GM19468 (cell line): ENCODE measurements around the gene AKAP8L.
"Not testable (repeated sequence)": the region's sequence is repeated elsewhere in the genome, so short reads cannot be mapped to it uniquely, and the experiment has no call there.

Experiments used
- ATAC-seq: cut with Tn5 transposase; IDR thresholded peaks from one replicate; pipeline ENCODE4 v1.9.1; 2021; ENCODE audit warnings: mild to moderate bottlenecking, moderate library complexity, moderate number of reproducible peaks; ENCODE audit not compliant: unreplicated experiment; ENCODE audit errors: extremely low read depth

Gene AKAP8L

GRCh38 chr19:15421721-15422260, 3.0 kb upstream of the AKAP8L start:
- ATAC-seq = no peak

GRCh38 chr19:15421136-15421695, 2.4 kb upstream of the AKAP8L start:
- no peak for ATAC-seq

- ATAC-seq = no peak
These were observed 731 bp upstream of the AKAP8L start for GRCh38 chr19:15419413-15420025.

GRCh38 chr19:15418231-15418578, 583 bp downstream of the AKAP8L start:
- no peak for ATAC-seq

DNA sequence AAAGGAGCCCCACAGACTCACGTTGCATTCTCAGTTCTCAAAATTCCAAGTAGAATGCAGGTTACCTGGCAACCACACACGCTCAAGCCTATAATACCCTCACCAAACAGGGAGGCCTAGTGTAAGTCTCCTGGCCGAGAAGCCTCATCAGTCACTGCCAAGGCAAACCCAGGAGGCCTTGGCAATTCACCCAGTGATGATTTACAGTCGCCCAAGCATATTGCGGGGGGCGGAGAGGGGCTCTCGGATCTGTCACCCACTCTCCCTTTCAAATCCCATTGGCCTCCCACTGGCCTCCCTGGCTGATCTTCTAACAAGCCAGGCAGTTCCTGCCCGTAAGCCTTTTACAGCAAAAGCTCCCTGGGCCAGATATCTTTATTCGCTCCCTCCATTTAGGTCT, 1.1 kb downstream of the AKAP8L start:
- no peak for ATAC-seq

- no peak for ATAC-seq
These were observed 6.0 kb downstream of the AKAP8L start for GRCh38 chr19:15412832-15413231.

DNA sequence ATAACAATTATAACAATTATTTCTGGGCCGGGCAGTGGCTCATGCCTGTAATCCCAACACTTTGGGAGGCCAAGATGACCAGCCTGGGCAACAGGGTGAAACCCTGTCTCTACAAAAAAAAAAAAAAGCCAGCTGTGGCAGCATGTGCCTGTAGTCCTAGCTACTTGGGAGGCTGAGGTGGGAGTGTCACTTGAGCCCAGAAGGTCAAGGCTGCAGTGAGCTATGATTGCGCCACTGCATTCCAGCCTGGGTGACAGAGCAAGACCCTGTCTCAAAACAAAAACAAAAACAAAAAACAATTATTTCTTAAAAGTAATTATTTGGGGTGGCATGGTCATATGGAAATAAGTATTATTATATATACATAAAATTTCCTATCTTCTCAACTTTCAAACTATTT, 7.4 kb downstream of the AKAP8L start:
- ATAC-seq = not testable (repeated sequence)

DNA sequence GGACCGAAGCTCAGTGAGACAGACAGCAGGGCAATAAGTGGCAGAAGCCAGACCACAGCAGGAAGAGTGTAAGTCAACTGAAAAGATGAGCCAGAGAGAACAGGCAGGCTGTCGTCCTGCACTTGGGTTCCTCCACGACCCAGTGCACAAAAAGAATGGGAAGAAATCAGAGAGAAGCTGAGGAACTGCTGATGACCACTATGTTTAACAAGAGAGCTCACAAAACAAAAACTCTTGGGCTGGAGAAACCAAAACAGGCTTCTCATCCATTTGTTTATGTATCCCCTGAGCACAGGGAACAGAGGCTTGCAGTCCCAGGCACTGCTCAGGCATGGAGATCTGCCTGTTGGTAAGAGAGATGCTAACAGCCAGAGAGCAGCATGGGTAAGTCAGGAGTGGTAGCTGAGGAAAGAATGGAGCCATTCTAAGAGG, 14.0 kb downstream of the AKAP8L start:
- no peak for ATAC-seq

GRCh38 chr19:15404097-15404779, 14.6 kb downstream of the AKAP8L start:
- ATAC-seq = no peak

- ATAC-seq = no peak
These were observed 15.6 kb downstream of the AKAP8L start for GRCh38 chr19:15403151-15403531.

- ATAC-seq = no peak
These were observed 16.2 kb downstream of the AKAP8L start for GRCh38 chr19:15402411-15403150.

DNA sequence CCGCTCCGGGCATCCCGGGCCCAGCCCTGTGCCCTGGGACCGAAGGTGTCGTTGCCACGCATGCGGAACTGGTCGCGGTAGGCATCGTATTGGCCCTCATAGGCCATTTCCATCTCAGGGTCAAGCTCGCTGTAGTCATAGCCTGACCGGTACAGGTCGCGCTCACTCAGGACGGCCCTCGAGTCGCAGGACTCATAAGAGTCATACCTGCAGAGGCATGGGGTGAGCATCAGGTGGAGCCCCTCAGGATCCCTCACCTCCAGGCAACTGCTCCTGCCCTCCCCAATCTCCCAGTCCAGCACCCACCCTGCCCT, 17.4 kb downstream of the AKAP8L start:
- ATAC-seq = no peak

GRCh38 chr19:15400521-15401396, 18.0 kb downstream of the AKAP8L start:
- ATAC-seq = no peak

DNA sequence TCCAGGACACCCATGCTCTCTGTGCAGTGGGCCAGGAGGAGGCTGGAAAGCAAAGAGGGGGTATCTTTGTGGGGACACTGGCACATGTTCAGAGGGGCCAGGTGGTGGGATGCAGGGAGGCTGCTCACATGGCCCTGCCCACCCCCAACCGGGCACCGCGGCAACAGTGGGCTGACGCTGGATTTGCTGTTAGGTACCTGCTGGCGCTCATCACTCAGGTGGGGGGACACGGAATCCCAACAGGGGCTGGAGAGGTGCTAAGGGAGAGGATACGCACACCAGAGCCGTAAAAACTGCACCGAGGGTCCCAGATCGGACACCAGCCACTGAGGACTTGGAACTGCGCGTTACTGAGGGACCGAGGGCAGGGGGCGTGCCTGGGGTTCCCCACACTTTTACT, 19.2 kb downstream of the AKAP8L start:
- ATAC-seq = no peak

- ATAC-seq = no peak
These were observed 19.6 kb downstream of the AKAP8L start for GRCh38 chr19:15399234-15399515.

DNA sequence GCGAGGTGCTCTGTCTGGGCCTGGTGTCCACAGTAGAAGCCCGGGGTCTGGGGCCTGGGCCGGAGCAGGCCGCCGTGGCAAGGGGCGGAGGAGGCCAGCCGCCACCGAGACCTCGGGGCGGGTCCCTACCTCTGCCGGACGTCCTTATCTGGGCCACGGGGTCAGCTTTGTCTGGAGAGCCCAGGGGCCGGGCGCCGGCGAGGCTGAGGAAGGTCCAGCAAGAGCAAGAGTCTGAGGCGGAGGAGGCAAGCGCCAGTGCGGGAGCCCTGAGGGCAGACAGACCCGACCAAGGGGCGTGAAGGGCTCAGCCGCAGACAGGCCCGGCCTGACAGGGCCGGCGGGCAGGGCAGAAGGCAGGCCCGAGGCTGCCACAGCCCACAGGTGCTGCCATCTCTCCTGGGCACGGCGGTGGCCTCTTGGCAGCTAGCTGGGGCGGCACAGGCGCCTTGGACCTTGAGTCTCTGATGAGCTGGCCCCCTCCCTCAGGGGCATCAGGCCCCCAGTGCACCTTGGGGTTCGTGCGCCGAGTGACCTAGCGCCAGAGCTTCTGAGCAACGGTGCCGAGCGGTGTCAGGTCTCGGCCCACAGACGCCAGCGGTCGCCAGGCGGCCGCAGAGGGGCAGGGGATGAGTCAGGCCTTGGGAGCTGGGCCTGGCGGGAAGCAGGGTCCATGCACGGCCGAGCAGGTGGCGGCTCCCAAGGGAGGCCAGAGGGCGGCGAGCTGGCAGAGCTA, 20.1 kb downstream of the AKAP8L start:
- no peak for ATAC-seq

GRCh38 chr19:15397782-15398181, 21.0 kb downstream of the AKAP8L start:
- ATAC-seq = no peak

- no peak for ATAC-seq
These were observed 21.6 kb downstream of the AKAP8L start for GRCh38 chr19:15397236-15397635.

DNA sequence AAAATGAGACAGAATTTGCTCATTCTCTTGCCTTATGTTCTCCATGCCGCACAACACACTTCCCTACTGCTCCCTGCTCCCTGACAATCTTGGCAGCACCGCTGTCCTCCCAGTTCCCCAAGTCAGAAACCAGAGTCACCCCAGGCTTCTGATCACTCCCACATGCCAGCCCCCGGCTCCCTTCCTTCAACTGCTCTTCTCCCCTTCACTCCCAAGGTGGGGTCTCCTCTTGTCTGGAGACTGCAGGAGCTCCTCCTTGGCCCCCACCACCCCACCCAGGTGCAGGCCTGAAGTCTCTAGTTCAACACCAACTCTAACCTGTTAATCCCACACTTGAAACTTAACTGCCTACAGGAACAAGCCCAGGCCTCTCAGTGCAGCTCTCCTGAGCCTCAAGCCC, 22.4 kb downstream of the AKAP8L start:
- no peak for ATAC-seq

DNA sequence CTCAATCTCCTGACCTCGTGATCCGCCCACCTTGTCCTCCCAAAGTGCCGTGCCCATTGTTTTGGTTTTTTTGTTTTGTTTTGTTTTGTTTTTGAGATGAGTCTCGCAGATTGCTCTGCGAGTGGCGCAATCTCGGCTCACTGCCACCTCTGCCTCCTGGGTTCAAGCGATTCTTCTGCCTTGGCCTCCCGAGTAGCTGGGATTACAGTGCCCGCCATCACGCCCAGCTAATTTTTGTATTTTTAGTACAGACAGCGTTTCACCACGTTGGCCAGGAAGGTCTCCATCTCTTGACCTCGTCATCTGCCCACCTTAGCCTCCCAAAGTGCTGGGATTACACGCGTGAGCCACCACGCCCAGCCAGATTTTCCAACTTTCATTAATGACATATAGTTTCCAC, 23.5 kb downstream of the AKAP8L start:
- not testable (repeated sequence) for ATAC-seq
